K562 (cell line): ENCODE results near the gene FAM234A. TPM values are rescaled to one million over a fixed set of nuclear protein-coding genes. Genes with fewer than 3 reads are reported as not detected.

ENCODE experiments used
- BRCA1 ChIP-seq, 2 experiments: fragments of 450-650 bp in 1 of 2; sonication (generic) in 1 of 2; formaldehyde crosslinking in 1 of 2; IDR thresholded peaks; 2 replicates each; pipeline versions ENCODE4 v1.5.0 to v1.6.1; 2017 to 2020; ENCODE audit warnings: mild to moderate bottlenecking in 1 of 2, missing genetic modification reagents in 1 of 2
- CTCF ChIP-seq, 3 experiments: IDR thresholded peaks in 2 of 3; conservative IDR thresholded peaks in 1 of 3; 2 replicates each; pipeline ENCODE4 v1.5.1; 2011 to 2012; ENCODE audit warnings: low read length in 3 of 3, mild to moderate bottlenecking in 3 of 3, control low read depth in 2 of 3, improper control_type of control experiment in 1 of 3, inconsistent platforms in 1 of 3, low read depth in 1 of 3, mixed read lengths in 1 of 3, moderate library complexity in 1 of 3; ENCODE audit not compliant: insufficient read depth in 2 of 3
- DNMT1 ChIP-seq: fragments of 450-650 bp; IDR thresholded peaks from 2 replicates; pipeline ENCODE4 v1.6.1; 2016; ENCODE audit warnings: antibody characterized with exemption, mild to moderate bottlenecking
- ELK1 ChIP-seq: sonication (generic); formaldehyde crosslinking; IDR thresholded peaks from 2 replicates; pipeline ENCODE4 v1.8.1; 2022; ENCODE audit warnings: missing genetic modification reagents
- ESRRA ChIP-seq: fragments of 450-650 bp; IDR thresholded peaks from 2 replicates; pipeline ENCODE4 v1.6.1; 2014; ENCODE audit warnings: low read depth, mild to moderate bottlenecking, moderate library complexity, borderline replicate concordance
- FOXK1 ChIP-seq: sonication (generic); formaldehyde crosslinking; IDR thresholded peaks from 2 replicates; pipeline ENCODE4 v1.8.0; 2022; ENCODE audit warnings: missing genetic modification reagents, mild to moderate bottlenecking, borderline replicate concordance
- HDAC1 ChIP-seq, 2 experiments: fragments of 450-650 bp; IDR thresholded peaks; 2 replicates each; pipeline ENCODE4 v1.6.1; 2016 to 2017; ENCODE audit warnings: inconsistent platforms in 1 of 2, mild to moderate bottlenecking in 1 of 2, moderate library complexity in 1 of 2
- IRF2 ChIP-seq: sonication (generic); formaldehyde crosslinking; IDR thresholded peaks from 2 replicates; pipeline ENCODE4 v1.8.1; 2022; ENCODE audit warnings: mild to moderate bottlenecking, missing genetic modification reagents
- JUNB ChIP-seq: fragments of 450-650 bp; formaldehyde crosslinking; conservative IDR thresholded peaks from 2 replicates; pipeline ENCODE4 v1.4.0; 2020; ENCODE audit warnings: mild to moderate bottlenecking
- KLF1 ChIP-seq: fragments of 450-650 bp; IDR thresholded peaks from 2 replicates; pipeline ENCODE4 v1.6.1; 2016; ENCODE audit warnings: missing genetic modification characterization, missing compliant biosample characterization
- KLF13 ChIP-seq: fragments of 450-650 bp; IDR thresholded peaks from 2 replicates; pipeline ENCODE4 v1.6.1; 2016; ENCODE audit warnings: missing genetic modification characterization, low read depth, mild to moderate bottlenecking, missing compliant biosample characterization, moderate library complexity, borderline replicate concordance
- MTA1 ChIP-seq: fragments of 450-650 bp; IDR thresholded peaks from 2 replicates; pipeline ENCODE4 v1.6.1; 2017; ENCODE audit warnings: borderline replicate concordance
- NFRKB ChIP-seq: fragments of 450-650 bp; IDR thresholded peaks from 2 replicates; pipeline ENCODE4 v1.6.1; 2016; ENCODE audit warnings: low read depth
- NR1H2 ChIP-seq: sonication (generic); formaldehyde crosslinking; IDR thresholded peaks from 2 replicates; pipeline ENCODE4 v1.4.0; 2020; ENCODE audit warnings: mild to moderate bottlenecking, missing genetic modification reagents
- PCBP1 ChIP-seq: fragments of 200-400 bp; formaldehyde crosslinking; IDR thresholded peaks from 2 replicates; pipeline ENCODE4 v1.6.1; 2018; ENCODE audit warnings: mild to moderate bottlenecking, low read depth, low read length; ENCODE audit not compliant: poor library complexity, severe bottlenecking
- PHF8 ChIP-seq: fragments of 200-600 bp; sonication (generic); IDR thresholded peaks from 2 replicates; pipeline ENCODE4 v1.6.1; 2012; ENCODE audit warnings: mixed run types, mild to moderate bottlenecking, inconsistent platforms, low read length, moderate library complexity, borderline replicate concordance
- PML ChIP-seq: IDR thresholded peaks from 2 replicates; pipeline ENCODE4 v1.6.1; 2012; ENCODE audit warnings: low read length, inconsistent platforms
- RBBP5 ChIP-seq: fragments of 200-600 bp; sonication (generic); IDR thresholded peaks from 2 replicates; pipeline ENCODE4 v1.6.1; 2012; ENCODE audit warnings: borderline replicate concordance, mild to moderate bottlenecking, low read length, control low read depth, inconsistent platforms; ENCODE audit not compliant: insufficient read depth, poor library complexity, severe bottlenecking
- SMAD3 ChIP-seq: fragments of 450-650 bp; formaldehyde crosslinking; conservative IDR thresholded peaks from 2 replicates; pipeline ENCODE4 v1.4.0; 2020; ENCODE audit warnings: mild to moderate bottlenecking
- SNRNP70 ChIP-seq: fragments of 200-400 bp; formaldehyde crosslinking; optimal IDR thresholded peaks from 2 replicates; pipeline ENCODE3; 2017; ENCODE audit warnings: low read depth, low read length
- SRSF3 ChIP-seq: fragments of 200-400 bp; formaldehyde crosslinking; IDR thresholded peaks from 2 replicates; pipeline ENCODE4 v1.6.1; 2016; ENCODE audit warnings: mild to moderate bottlenecking, low read length, moderate library complexity; ENCODE audit not compliant: insufficient read depth
- ZC3H8 ChIP-seq: fragments of 450-650 bp; IDR thresholded peaks from 2 replicates; pipeline ENCODE4 v1.6.1; 2017
- ZNF212 ChIP-seq: fragments of 450-650 bp; formaldehyde crosslinking; IDR thresholded peaks from 2 replicates; pipeline ENCODE4 v1.4.0; 2020; ENCODE audit warnings: mild to moderate bottlenecking
- ZNF79 ChIP-seq: fragments of 250-450 bp; sonication (Bioruptor Pico); IDR thresholded peaks from 2 replicates; pipeline ENCODE4 v1.4.0; 2020; ENCODE audit warnings: low read depth, mild to moderate bottlenecking, moderate library complexity
- polyA plus RNA-seq, 8 experiments: library from polyadenylated mRNA; depleted of rRNA in 4 of 8; stranded (reverse) in 5 of 8; unstranded in 3 of 8; fragments of >200 nt; fragmentation: Nextera tagmentation in 2 of 8; fragmentation: Illumina TruSeq in 1 of 8; extraction: Ambion mirVana in 2 of 8; extraction: Trizol in 1 of 8; gene quantifications; 2 replicates each; pipeline versions ENCODE4 v1.2.1 to v1.2.3, GENCODE V29; 2011 to 2014; ENCODE audit warnings: inconsistent platforms in 1 of 8, missing spikeins in 1 of 8
- total RNA-seq, 7 experiments: library from RNA; depleted of rRNA in 6 of 7; stranded (reverse); fragments of >200 nt in 6 of 7; fragmentation: Illumina TruSeq in 2 of 7; extraction: Trizol in 2 of 7; gene quantifications; 2 replicates each; pipeline versions ENCODE4 v1.2.1 to v1.2.3, GENCODE V29; 2011 to 2021; ENCODE audit warnings: low replicate concordance in 1 of 7

Gene FAM234A
- total and polyA plus RNA-seq, 9 of the 15 experiments (the other 6 are each of a cell fraction or from before 2014, with no cell fraction given): 1.0 to 47.9 (median 15.0) TPM

- TF ChIP-seq PCBP1: peak; percentile 34
- no peak for TF ChIP-seq NR1H2
- TF ChIP-seq DNMT1: 0 out of 2 replicates have a peak, but pooled peaks have one; percentile 85
- TF ChIP-seq HDAC1 (IDR thresholded peaks at IDR 0.05): peak; percentile 39 to 97; a peak in 3 of 4 replicates
- no peak for TF ChIP-seq IRF2 (CRISPR knock-in tag)
- TF ChIP-seq KLF1 (tag): peak; percentile 57; the same call in 1 of the 2 replicates
- peak; percentile 51 for TF ChIP-seq ESRRA
- no peak for TF ChIP-seq BRCA1 (IDR thresholded peaks at IDR 0.05)
- TF ChIP-seq BRCA1 (CRISPR knock-in tag; IDR thresholded peaks at IDR 0.05): 0 out of 2 replicates have a peak, but pooled peaks have one; percentile 20
- no peak for TF ChIP-seq ZNF79 (CRISPR knock-in tag)
- 0 out of 2 replicates have a peak, but pooled peaks have one; percentile 52 for TF ChIP-seq KLF13 (tag)
- TF ChIP-seq FOXK1: no peak
- peak; percentile 79; the same call in 1 of the 2 replicates for TF ChIP-seq PHF8
- TF ChIP-seq ZC3H8: no peak
- peak; percentile 56 for TF ChIP-seq RBBP5
- no peak for TF ChIP-seq ELK1 (CRISPR knock-in tag)
- TF ChIP-seq SMAD3 (CRISPR knock-in tag): no peak
- TF ChIP-seq SRSF3: no peak
- no peak for TF ChIP-seq JUNB (CRISPR knock-in tag)
- TF ChIP-seq PML: peak; percentile 35; the same call in 1 of the 2 replicates
- TF ChIP-seq CTCF (IDR thresholded peaks at IDR 0.05 in 2 of 3, conservative IDR thresholded peaks at IDR 0.05 in 1 of 3; ENCODE audit: insufficient read depth in 2 of 3, low read depth in 1 of 3, low read length in 3 of 3): peak; percentile 50 to 68 (median 59); a peak in 5 of 6 replicates
- TF ChIP-seq MTA1: peak; percentile 60; the same call in 1 of the 2 replicates
- no peak for TF ChIP-seq SNRNP70
- no peak for TF ChIP-seq ZNF212 (CRISPR knock-in tag)
- TF ChIP-seq NFRKB: peak; percentile 75
Observed at GRCh38 chr16:234468-235305, at the start of gene FAM234A (continued).
